Mesothelial cell of epicardium (in vitro differentiated cells): ENCODE results near the gene BMAL1. TPM values are rescaled to one million over a fixed set of nuclear protein-coding genes. Genes with fewer than 3 reads are reported as not detected.
A peak's percentile ranks its signal among the peaks of the same experiment; 100 is the strongest.

Source experiments
- DNase-seq, 2 experiments: peaks; one replicate each; pipeline ENCODE4 v3.0.0; 2021; ENCODE audit warnings: low spot score in 2 of 2; ENCODE audit not compliant: unreplicated experiment in 2 of 2
- H3K27ac Mint-ChIP-seq: 2 replicates; pipeline ENCODE4 v1.8.0; 2021; ENCODE audit warnings: mixed read lengths
- H3K27me3 Mint-ChIP-seq: 2 replicates; pipeline ENCODE4 v1.8.0; 2021; ENCODE audit warnings: low read depth, mixed read lengths
- H3K36me3 Mint-ChIP-seq: 2 replicates; pipeline ENCODE4 v1.8.0; 2021; ENCODE audit warnings: mixed read lengths
- H3K4me1 Mint-ChIP-seq: 2 replicates; pipeline ENCODE4 v1.8.0; 2021; ENCODE audit warnings: mixed read lengths
- H3K4me3 Mint-ChIP-seq: 2 replicates; pipeline ENCODE4 v1.8.0; 2021; ENCODE audit warnings: mild to moderate bottlenecking, moderate library complexity, mixed read lengths
- H3K9me3 Mint-ChIP-seq: 2 replicates; pipeline ENCODE4 v1.8.0; 2021; ENCODE audit warnings: mixed read lengths
- total RNA-seq: library from RNA; stranded (reverse); gene quantifications from 3 replicates; pipeline ENCODE4 v1.2.1, GENCODE V29; 2021
- TF ChIP-seq, protein P1 (sequence below): fragments of 200-600 bp; sonication (generic); IDR thresholded peaks from one replicate; pipeline ENCODE4 v1.5.0; 2021; ENCODE audit warnings: antibody characterized with exemption; ENCODE audit not compliant: unreplicated experiment

BMAL1 gene
- total RNA-seq, 1 donor from 2014 or later, result 6.7 TPM

DNA sequence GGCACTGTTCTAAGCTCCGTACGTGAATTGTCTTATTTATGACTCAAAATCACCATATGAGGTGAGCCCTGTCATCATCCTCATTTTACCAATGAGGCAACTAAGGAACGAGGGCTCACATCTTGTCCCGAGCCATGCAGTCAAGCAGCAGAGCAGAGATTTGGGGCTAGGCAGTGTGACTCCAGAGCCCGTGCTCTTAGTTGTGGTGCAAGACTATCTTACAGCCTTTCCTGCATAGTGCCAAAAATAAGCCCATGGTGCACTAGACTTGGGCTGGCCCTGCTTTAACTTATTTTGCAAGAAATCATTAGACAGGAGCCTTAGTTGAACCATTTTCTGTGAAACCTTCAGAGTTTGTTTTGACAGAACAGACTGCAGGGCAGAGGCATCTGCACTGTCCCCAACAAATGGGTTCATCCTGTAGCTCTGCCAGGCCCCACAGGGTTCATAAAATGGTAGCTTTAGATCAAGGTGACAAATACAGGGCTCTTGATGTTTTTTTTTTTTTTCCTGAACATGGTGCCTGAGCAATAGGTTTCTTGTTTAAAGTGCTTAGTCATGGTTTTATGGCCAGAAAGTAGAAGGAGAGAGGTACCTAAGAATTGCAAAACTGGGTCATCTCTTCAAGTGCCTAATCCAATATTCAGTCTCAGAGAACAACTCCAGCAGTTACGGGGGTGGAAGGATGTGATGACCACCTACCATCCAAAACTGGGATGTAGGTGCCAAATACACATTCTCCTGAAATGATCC is 56.6 kb downstream of the BMAL1 start:
- H3K4me3 Mint-ChIP-seq, result no peak overlapping the region
- H3K27ac Mint-ChIP-seq, result no peak overlapping the region
- H3K4me1 Mint-ChIP-seq, result peaks cover 10% of the 10 kb centered on the region
- H3K27me3 Mint-ChIP-seq, result no peaks in the 10 kb centered on the region
- DNase-seq, result no peak
- TF ChIP-seq, protein P1, sequence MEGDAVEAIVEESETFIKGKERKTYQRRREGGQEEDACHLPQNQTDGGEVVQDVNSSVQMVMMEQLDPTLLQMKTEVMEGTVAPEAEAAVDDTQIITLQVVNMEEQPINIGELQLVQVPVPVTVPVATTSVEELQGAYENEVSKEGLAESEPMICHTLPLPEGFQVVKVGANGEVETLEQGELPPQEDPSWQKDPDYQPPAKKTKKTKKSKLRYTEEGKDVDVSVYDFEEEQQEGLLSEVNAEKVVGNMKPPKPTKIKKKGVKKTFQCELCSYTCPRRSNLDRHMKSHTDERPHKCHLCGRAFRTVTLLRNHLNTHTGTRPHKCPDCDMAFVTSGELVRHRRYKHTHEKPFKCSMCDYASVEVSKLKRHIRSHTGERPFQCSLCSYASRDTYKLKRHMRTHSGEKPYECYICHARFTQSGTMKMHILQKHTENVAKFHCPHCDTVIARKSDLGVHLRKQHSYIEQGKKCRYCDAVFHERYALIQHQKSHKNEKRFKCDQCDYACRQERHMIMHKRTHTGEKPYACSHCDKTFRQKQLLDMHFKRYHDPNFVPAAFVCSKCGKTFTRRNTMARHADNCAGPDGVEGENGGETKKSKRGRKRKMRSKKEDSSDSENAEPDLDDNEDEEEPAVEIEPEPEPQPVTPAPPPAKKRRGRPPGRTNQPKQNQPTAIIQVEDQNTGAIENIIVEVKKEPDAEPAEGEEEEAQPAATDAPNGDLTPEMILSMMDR, result no peak
- no peaks in the 10 kb centered on the region for H3K9me3 Mint-ChIP-seq
- H3K36me3 Mint-ChIP-seq, result no peaks in the 10 kb centered on the region

DNA sequence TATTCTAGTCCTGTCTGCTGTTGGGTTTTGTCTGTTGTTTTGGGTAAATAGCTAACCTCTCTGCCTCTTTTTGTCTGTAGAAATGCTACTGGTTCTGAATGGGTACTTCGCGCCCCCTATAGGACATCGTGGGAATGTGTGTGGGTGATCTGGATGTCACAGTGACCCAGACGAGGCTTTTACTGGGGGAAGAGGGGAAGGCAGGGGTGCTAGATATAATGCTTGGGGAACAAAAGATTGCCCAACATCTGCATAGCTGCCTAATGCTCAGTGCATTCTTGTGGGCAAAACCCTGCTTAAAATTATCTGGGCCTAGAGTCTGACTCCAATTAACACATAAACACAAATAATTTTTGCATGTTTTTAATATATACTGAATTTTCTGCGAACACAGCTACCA is 57.7 kb downstream of the BMAL1 start:
- peak in 1 of 2 experiments; percentile 52 for DNase-seq
- no peaks in the 10 kb centered on the region for H3K9me3 Mint-ChIP-seq
- no peak overlapping the region for H3K4me3 Mint-ChIP-seq

DNA sequence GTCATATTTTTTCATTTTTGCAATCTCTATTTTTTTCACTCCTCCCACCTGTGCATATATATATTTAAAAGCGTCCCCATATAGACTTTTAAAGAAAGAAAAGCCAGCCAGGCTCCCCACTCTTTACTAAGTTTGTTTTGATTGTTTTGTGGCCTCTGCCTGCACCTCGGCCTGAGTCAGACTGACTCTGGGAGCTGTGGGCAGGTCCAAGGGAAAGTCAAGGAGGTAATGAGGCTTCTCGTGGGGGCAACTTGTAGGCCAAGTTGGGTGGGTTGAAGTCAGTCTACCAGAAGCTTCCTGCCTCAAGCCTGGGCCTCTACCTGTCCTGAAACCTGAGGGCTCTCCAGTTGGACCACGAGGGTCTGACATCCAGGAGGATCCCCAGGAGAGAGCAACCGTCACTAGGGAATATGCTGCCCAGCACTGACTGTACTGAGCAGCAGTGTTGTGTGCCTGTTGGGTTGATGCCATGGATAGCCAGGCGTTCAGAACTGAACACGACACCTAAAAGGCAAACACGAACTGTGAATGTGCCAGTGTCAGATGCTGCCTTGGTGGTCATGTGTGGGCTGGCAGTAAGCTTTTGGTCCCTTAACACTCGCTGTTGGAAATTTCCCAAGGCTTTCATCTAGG is 58.8 kb downstream of the BMAL1 start:
- TF ChIP-seq, protein P1, result no peak

More for the DNA sequence above, 57.7 kb downstream of the BMAL1 start:
- H3K4me1 Mint-ChIP-seq, result peaks cover 17% of the 10 kb centered on the region
- TF ChIP-seq, protein P1, result peak; percentile 68
- H3K36me3 Mint-ChIP-seq, result no peaks in the 10 kb centered on the region
- no peaks in the 10 kb centered on the region for H3K27me3 Mint-ChIP-seq
- no peak overlapping the region for H3K27ac Mint-ChIP-seq

DNA sequence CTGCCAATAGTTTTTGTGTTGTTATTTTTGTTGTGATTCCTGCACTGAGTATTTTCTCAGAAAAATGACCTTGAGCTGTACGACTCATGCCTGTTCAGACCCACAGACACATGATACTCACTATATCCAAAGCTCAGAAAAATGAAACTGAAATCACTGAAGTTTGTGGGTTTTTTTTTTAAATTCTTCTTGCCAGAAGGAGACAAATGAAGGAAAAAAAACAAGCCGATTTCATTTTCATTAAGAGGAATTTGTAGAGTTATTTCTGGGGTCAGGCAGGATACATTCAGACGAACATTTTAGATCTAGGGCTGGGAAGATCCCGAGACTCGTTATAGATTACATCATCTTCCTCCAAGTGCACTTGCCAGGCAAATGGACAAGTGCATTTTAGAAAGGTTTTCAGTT is 60.4 kb downstream of the BMAL1 start:
- Mint-ChIP-seq H3K27me3 (no peaks in the 10 kb centered on the region), H3K36me3 (no peaks in the 10 kb centered on the region), H3K27ac (peak overlapping the region; percentile 70), H3K4me1 (peaks cover 17% of the 10 kb centered on the region), H3K4me3 (peak overlapping the region; percentile 14), H3K9me3 (no peaks in the 10 kb centered on the region)
- DNase-seq, result no peak
- TF ChIP-seq, protein P1, result no peak

More for the DNA sequence above, 58.8 kb downstream of the BMAL1 start:
- Mint-ChIP-seq H3K9me3 (no peaks in the 10 kb centered on the region), H3K27ac (no peak overlapping the region), H3K27me3 (no peaks in the 10 kb centered on the region), H3K4me1 (peaks cover 17% of the 10 kb centered on the region), H3K36me3 (no peaks in the 10 kb centered on the region), H3K4me3 (no peak overlapping the region)
- no peak for DNase-seq

DNA sequence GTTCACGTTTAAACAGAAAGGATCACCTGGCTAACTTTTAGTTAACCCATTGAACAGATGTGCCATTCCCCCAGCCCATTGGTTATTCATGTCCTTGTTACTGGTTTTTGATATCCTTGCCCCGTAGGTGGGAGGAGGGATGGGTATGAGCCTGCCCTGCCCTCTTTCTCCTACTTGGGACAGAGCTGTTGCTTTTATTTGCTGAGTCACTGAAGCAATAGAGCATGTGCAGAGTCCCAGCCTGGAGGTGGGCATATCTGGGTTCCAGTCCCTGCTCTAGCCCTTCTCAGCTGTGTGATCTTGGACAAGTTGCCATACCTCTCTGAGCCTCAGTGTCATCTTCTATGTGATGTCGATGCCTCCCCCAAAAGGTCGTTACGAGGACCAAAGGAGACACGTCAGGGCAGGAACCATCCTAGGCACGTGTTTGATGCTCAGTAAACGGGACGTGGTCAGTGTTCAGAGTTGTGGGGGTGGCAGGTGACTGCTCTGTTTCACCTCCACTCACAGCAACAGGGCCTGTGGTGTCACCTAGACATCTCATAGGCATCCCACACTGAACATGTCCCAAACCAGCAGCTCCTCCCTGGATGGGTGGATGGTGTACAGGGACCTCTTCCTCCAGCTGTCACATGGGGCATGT is 61.0 kb downstream of the BMAL1 start:
- Mint-ChIP-seq H3K4me3 (peak overlapping the region; percentile 14), H3K36me3 (no peaks in the 10 kb centered on the region), H3K9me3 (no peaks in the 10 kb centered on the region), H3K4me1 (peaks cover 17% of the 10 kb centered on the region), H3K27me3 (no peaks in the 10 kb centered on the region), H3K27ac (peak overlapping the region; percentile 70)
- no peak for DNase-seq
- TF ChIP-seq, protein P1, result no peak
